GM10266 (cell line): ENCODE results near the gene FAM135A.
"Not testable (repeated sequence)": the region's sequence is repeated elsewhere in the genome, so short reads cannot be mapped to it uniquely, and the experiment has no call there.

Experiments
- DNase-seq: peaks from one replicate; pipeline ENCODE4 v3.0.0; 2012; ENCODE audit errors: extremely low spot score
- CTCF ChIP-seq: IDR thresholded peaks from 2 replicates; pipeline ENCODE4 v1.5.1; 2012; ENCODE audit warnings: mild to moderate bottlenecking, low read depth; ENCODE audit not compliant: control insufficient read depth, insufficient read depth; ENCODE audit errors: missing control alignments

The FAM135A gene

DNA sequence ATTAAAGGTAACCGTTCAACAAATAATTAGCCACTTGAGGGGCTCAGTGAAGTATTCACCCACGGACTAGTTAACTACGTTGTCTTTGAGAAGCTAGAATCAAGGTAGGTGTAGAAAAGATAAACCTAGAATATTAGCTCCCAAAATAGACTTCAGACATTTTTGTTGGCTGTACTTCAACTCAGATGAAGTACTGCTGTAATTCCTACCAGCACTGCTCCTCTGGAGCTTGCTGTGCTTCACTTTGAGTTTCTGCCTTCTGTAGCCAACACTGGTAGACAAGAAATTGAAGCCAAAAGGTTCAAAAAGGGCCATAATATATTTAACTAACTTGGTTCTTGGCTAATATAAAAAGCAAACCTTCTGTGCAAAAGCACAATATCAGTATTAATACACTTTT, 134.6 kb downstream of the FAM135A start:
- no peak for TF ChIP-seq CTCF
- no peak for DNase-seq

GRCh38 chr6:70549327-70549726, 136.0 kb downstream of the FAM135A start:
- no peak for TF ChIP-seq CTCF
- no peak for DNase-seq

DNA sequence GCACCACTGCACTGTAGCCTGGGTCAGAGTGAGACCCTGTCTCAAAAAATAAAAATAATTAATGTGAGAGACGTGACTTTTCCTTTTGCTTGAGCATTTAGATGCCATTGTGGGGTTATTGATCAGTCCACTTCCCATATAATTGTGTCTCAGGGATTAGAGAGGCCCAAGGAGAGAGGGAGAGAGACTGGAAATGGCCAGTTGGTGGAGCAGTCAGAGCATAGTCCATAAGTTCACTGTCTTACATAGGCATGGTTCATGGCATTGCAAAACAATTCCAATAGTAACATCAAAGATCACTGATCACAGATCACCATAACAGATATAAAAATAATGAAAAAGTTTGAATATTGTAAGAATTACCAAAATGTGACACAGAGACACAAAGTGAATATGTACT, 138.3 kb downstream of the FAM135A start:
- no peak for TF ChIP-seq CTCF
- DNase-seq, result no peak

- DNase-seq, result not testable (repeated sequence)
Measured at GRCh38 chr6:70552286-70552940, 139.1 kb downstream of the FAM135A start.

GRCh38 chr6:70552974-70553373, 139.7 kb downstream of the FAM135A start:
- DNase-seq, result no peak
- TF ChIP-seq CTCF, result no peak

- no peak for TF ChIP-seq CTCF
- DNase-seq, result no peak
Measured at GRCh38 chr6:70557998-70558397, 144.7 kb downstream of the FAM135A start.

DNA sequence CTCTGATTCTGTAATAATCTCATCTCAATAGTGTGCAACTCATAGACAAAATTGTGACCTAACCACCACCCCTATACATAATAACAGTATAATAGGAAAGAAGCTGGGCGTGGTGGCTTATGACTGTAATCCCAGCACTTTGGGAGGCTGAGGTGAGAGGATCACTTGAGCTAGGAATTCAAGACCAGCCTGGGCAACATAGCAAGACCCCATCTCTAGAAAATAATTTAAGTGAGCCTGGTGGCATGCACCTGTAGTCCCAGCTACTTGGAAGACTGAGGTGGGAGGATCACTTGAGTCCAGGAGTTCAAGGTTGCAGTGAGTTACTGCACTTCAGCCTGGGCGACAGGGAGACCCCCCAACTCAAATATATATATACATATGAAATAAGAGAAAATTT, 149.1 kb downstream of the FAM135A start:
- not testable (repeated sequence) for DNase-seq

- no peak for DNase-seq
Measured at GRCh38 chr6:70563530-70563929, 150.2 kb downstream of the FAM135A start.

More at GRCh38 chr6:70563530-70563929, 150.2 kb downstream of the FAM135A start:
- TF ChIP-seq CTCF, result no peak
